H1 (cell line): ENCODE measurements around the gene PNMA6E. TPM values are rescaled to one million over a fixed set of nuclear protein-coding genes. Genes with fewer than 3 reads are reported as not detected.

Experiments
- CTCF ChIA-PET: fragments of 300-600 bp; sonication (Branson Sonifier 250); formaldehyde crosslinking; loops from one replicate; lab custom pipeline; 2021; ENCODE audit not compliant: partially characterized antibody; lab: Charles Lee
- POLR2A ChIA-PET: fragments of 300-600 bp; sonication (Branson Sonifier 250); formaldehyde crosslinking; loops from one replicate; lab custom pipeline; 2021; ENCODE audit warnings: inconsistent platforms; ENCODE audit not compliant: partially characterized antibody; lab: Charles Lee
- DNase-seq, 2 experiments: peaks; one replicate each; pipeline versions ENCODE4 v3.0.0 to v3.0.0-alpha.2; 2010 to 2022; ENCODE audit warnings: low spot score in 2 of 2, low read depth in 1 of 2, mixed read lengths in 1 of 2
- FAIRE-seq: peaks from 2 replicates; lab custom pipeline; 2011; peaks lifted over from hg19 to GRCh38; lab: Jason Lieb, UNC
- H2AFZ ChIP-seq: 2 replicates; pipeline ENCODE4 v1.8.1; 2012; ENCODE audit warnings: low read length, inconsistent platforms
- H2AK5ac ChIP-seq: 2 replicates; pipeline ENCODE4 v1.6.1; 2013; ENCODE audit warnings: low read depth, low read length
- H2BK120ac ChIP-seq: replicated peaks from 2 replicates; pipeline ENCODE3; 2013; ENCODE audit warnings: low read depth, low read length, inconsistent platforms
- H2BK12ac ChIP-seq: 2 replicates; pipeline ENCODE4 v1.6.1; 2013; ENCODE audit warnings: low read depth, low read length
- H2BK15ac ChIP-seq: 2 replicates; pipeline ENCODE4 v1.6.1; 2013; ENCODE audit warnings: low read length
- H2BK20ac ChIP-seq: 2 replicates; pipeline ENCODE4 v1.6.1; 2013; ENCODE audit warnings: low read length
- H2BK5ac ChIP-seq: 2 replicates; pipeline ENCODE4 v1.6.1; 2013; ENCODE audit warnings: low read depth, low read length
- H3K14ac ChIP-seq: 2 replicates; pipeline ENCODE4 v1.6.1; 2013; ENCODE audit warnings: inconsistent platforms; ENCODE audit not compliant: insufficient read length
- H3K18ac ChIP-seq: 2 replicates; pipeline ENCODE4 v1.6.1; 2013; ENCODE audit warnings: low read length; ENCODE audit errors: extremely low read depth
- H3K23ac ChIP-seq: 2 replicates; pipeline ENCODE4 v1.6.1; 2013; ENCODE audit warnings: inconsistent platforms; ENCODE audit not compliant: insufficient read length
- H3K23me2 ChIP-seq: 2 replicates; pipeline ENCODE4 v1.6.1; 2013; ENCODE audit warnings: low read depth, low read length
- H3K27ac ChIP-seq: 2 replicates; pipeline ENCODE4 v1.6.1; 2011; ENCODE audit warnings: low read depth, low read length, inconsistent platforms
- H3K27me3 ChIP-seq, 4 experiments: replicated peaks in 1 of 4; 1 replicate in 1 of 4; 2 replicates in 3 of 4; pipeline versions ENCODE4 v1.6.1 to v1.8.1; 2011 to 2013; ENCODE audit warnings: low read length in 3 of 4, mild to moderate bottlenecking in 3 of 4, inconsistent platforms in 2 of 4, mixed read lengths in 2 of 4, moderate library complexity in 1 of 4; ENCODE audit not compliant: control insufficient read depth in 3 of 4, insufficient read depth in 3 of 4; ENCODE audit errors: extremely low read depth in 1 of 4
- H3K36me3 ChIP-seq, 4 experiments: 2 replicates each; pipeline versions ENCODE4 v1.6.1 to v1.8.1; 2011 to 2013; ENCODE audit warnings: mild to moderate bottlenecking in 4 of 4, low read length in 3 of 4, moderate library complexity in 2 of 4, control low read depth in 1 of 4, inconsistent platforms in 1 of 4; ENCODE audit not compliant: insufficient read depth in 4 of 4, control insufficient read depth in 2 of 4
- H3K4ac ChIP-seq: replicated peaks from 2 replicates; pipeline ENCODE3; 2013; ENCODE audit warnings: low read length, low read depth, mixed read lengths, inconsistent platforms; ENCODE audit not compliant: insufficient read length
- H3K4me1 ChIP-seq, 4 experiments: replicated peaks in 1 of 4; 1 replicate in 1 of 4; 2 replicates in 3 of 4; pipeline versions ENCODE4 v1.6.1 to v1.8.1; 2011 to 2013; ENCODE audit warnings: low read length in 3 of 4, inconsistent platforms in 2 of 4, mixed read lengths in 1 of 4; ENCODE audit not compliant: insufficient read depth in 4 of 4, control insufficient read depth in 3 of 4
- H3K4me2 ChIP-seq, 2 experiments: 2 replicates each; pipeline versions ENCODE4 v1.6.1 to v1.8.1; 2011 to 2013; ENCODE audit warnings: low read depth in 2 of 2, low read length in 2 of 2, control low read depth in 1 of 2, inconsistent platforms in 1 of 2, mild to moderate bottlenecking in 1 of 2; ENCODE audit not compliant: insufficient read depth in 1 of 2
- H3K4me3 ChIP-seq, 4 experiments: fragments of 200-600, 300-600 bp in 1 of 4; sonication (generic), shearing (Covaris generic), sonication (Bioruptor Twin) in 1 of 4; 2 replicates each; pipeline versions ENCODE4 v1.5.1 to v1.8.1; 2011 to 2016; ENCODE audit warnings: low read length in 4 of 4, low read depth in 3 of 4, control low read depth in 2 of 4, inconsistent platforms in 2 of 4, mild to moderate bottlenecking in 2 of 4, mixed read lengths in 1 of 4, moderate library complexity in 1 of 4; ENCODE audit not compliant: insufficient read depth in 2 of 4; ENCODE audit errors: extremely low read depth in 1 of 4
- H3K56ac ChIP-seq: replicated peaks from 2 replicates; pipeline ENCODE3; 2013; ENCODE audit warnings: low read depth, mild to moderate bottlenecking, mixed read lengths, low read length, inconsistent platforms; ENCODE audit not compliant: insufficient read length
- H3K79me1 ChIP-seq: 2 replicates; pipeline ENCODE4 v1.6.1; 2013; ENCODE audit warnings: low read depth, low read length, control low read depth
- H3K79me2 ChIP-seq, 2 experiments: 2 replicates each; pipeline versions ENCODE4 v1.6.1 to v1.8.1; 2012 to 2013; ENCODE audit warnings: low read length in 2 of 2, mild to moderate bottlenecking in 2 of 2, inconsistent platforms in 1 of 2; ENCODE audit not compliant: insufficient read depth in 2 of 2, control insufficient read depth in 1 of 2
- H3K9ac ChIP-seq, 4 experiments: replicated peaks in 1 of 4; 1 replicate in 1 of 4; 2 replicates in 3 of 4; pipeline versions ENCODE4 v1.6.1 to v1.8.1; 2011 to 2013; ENCODE audit warnings: low read depth in 3 of 4, low read length in 3 of 4, control low read depth in 2 of 4, mild to moderate bottlenecking in 2 of 4, moderate library complexity in 2 of 4, inconsistent platforms in 1 of 4; ENCODE audit errors: extremely low read depth in 1 of 4
- H3K9me3 ChIP-seq, 2 experiments: 2 replicates each; pipeline versions ENCODE4 v1.6.1 to v1.8.1; 2012 to 2013; ENCODE audit warnings: mild to moderate bottlenecking in 2 of 2, moderate library complexity in 2 of 2, control low read depth in 1 of 2, inconsistent platforms in 1 of 2, low read depth in 1 of 2, low read length in 1 of 2, mixed read lengths in 1 of 2; ENCODE audit not compliant: insufficient read depth in 2 of 2
- H4K20me1 ChIP-seq, 2 experiments: replicated peaks in 1 of 2; 2 replicates each; pipeline versions ENCODE3 to v1.8.1; 2011 to 2013; ENCODE audit warnings: inconsistent platforms in 2 of 2, low read length in 2 of 2, mild to moderate bottlenecking in 1 of 2; ENCODE audit not compliant: insufficient read depth in 2 of 2, control insufficient read depth in 1 of 2
- H4K5ac ChIP-seq: 2 replicates; pipeline ENCODE4 v1.6.1; 2013; ENCODE audit warnings: low read length, low read depth, mixed read lengths, inconsistent platforms; ENCODE audit not compliant: insufficient read length
- H4K8ac ChIP-seq: 2 replicates; pipeline ENCODE4 v1.8.0; 2013; ENCODE audit warnings: mild to moderate bottlenecking, moderate library complexity, low read length, inconsistent platforms; ENCODE audit not compliant: insufficient read depth; ENCODE audit errors: extremely low read depth
- H4K91ac ChIP-seq: replicated peaks from 2 replicates; pipeline ENCODE3; 2013; ENCODE audit warnings: low read length, mixed read lengths, inconsistent platforms; ENCODE audit not compliant: insufficient read length
- BCL11A ChIP-seq, 2 experiments: IDR thresholded peaks; one replicate each; pipeline ENCODE4 v1.6.1; 2011; ENCODE audit warnings: low read depth in 2 of 2, low read length in 2 of 2, mild to moderate bottlenecking in 2 of 2
- EGR1 ChIP-seq: IDR thresholded peaks from 2 replicates; pipeline ENCODE4 v1.6.1; 2011; ENCODE audit warnings: low read depth, low read length, borderline replicate concordance
- GTF2F1 ChIP-seq: IDR thresholded peaks from 2 replicates; pipeline ENCODE4 v1.6.1; 2012; ENCODE audit warnings: low read depth, low read length, improper control_type of control experiment, borderline replicate concordance
- PHF8 ChIP-seq: fragments of 200-600 bp; sonication (generic); conservative IDR thresholded peaks from 2 replicates; pipeline ENCODE4 v1.7.1; 2012; ENCODE audit warnings: low read depth, mild to moderate bottlenecking, inconsistent platforms, low read length, moderate library complexity
- POLR2AphosphoS5 ChIP-seq: IDR thresholded peaks from 2 replicates; pipeline ENCODE4 v1.6.1; 2011; ENCODE audit warnings: low read depth, low read length
- SAP30 ChIP-seq: fragments of 300-600 bp; sonication (generic); IDR thresholded peaks from 2 replicates; pipeline ENCODE4 v1.7.1; 2012; ENCODE audit warnings: low read length, moderate library complexity, mild to moderate bottlenecking, inconsistent platforms; ENCODE audit not compliant: insufficient read depth, insufficient replicate concordance
- SIN3A ChIP-seq, 2 experiments: IDR thresholded peaks in 1 of 2; conservative IDR thresholded peaks in 1 of 2; 2 replicates each; pipeline ENCODE4 v1.6.1; 2011 to 2012; ENCODE audit warnings: low read length in 2 of 2, improper control_type of control experiment in 1 of 2, low read depth in 1 of 2, mild to moderate bottlenecking in 1 of 2
- SIRT6 ChIP-seq: IDR thresholded peaks from one replicate; pipeline ENCODE4 v1.7.1; 2012; ENCODE audit warnings: low read length, inconsistent platforms
- TAF1 ChIP-seq: IDR thresholded peaks from 2 replicates; pipeline ENCODE4 v1.6.1; 2011; ENCODE audit warnings: mild to moderate bottlenecking, low read depth, low read length
- WGBS, 2 experiments: shearing (Covaris generic) in 1 of 2; methylation state at CpG; one replicate each; pipeline versions ENCODE4 v1.1.6 to v1.1.7; 2013 to 2015; ENCODE audit warnings: low lambda C conversion rate in 2 of 2, mixed read lengths in 2 of 2, inconsistent platforms in 1 of 2, low coverage in 1 of 2, missing lambda C conversion rate in 1 of 2; ENCODE audit not compliant: insufficient replicate concordance in 2 of 2, insufficient coverage in 1 of 2, insufficient read length in 1 of 2; ENCODE audit errors: extremely low coverage in 1 of 2, missing lambda C conversion rate in 1 of 2; 5-methylcytosine and 5-hydroxymethylcytosine counted together
- polyA plus RNA-seq, 7 experiments: library from polyadenylated mRNA; depleted of rRNA in 3 of 7; stranded (reverse) in 5 of 7; unstranded in 2 of 7; fragments of >200 nt in 5 of 7; fragments of 200-250 nt in 2 of 7; gene quantifications; 1 replicate in 5 of 7; 2 replicates in 1 of 7; 4 replicates in 1 of 7; pipeline versions ENCODE4 v1.2.1 to v1.2.3, GENCODE V29; 2011 to 2013; ENCODE audit warnings: missing spikeins in 2 of 7, mixed read lengths in 2 of 7
- total RNA-seq: library from RNA; stranded (reverse); fragmentation: NEBNext Ultra II Directional; extraction: Animal tissue kit (Norgen Biotek cat#: 25700); gene quantifications from 2 replicates; pipeline ENCODE4 v1.2.1, GENCODE V29; 2021
- TF ChIP-seq, protein P1 (sequence below): IDR thresholded peaks from 2 replicates; pipeline ENCODE4 v1.6.1; 2011; ENCODE audit warnings: low read length, improper control_type of control experiment

PNMA6E gene
- total and polyA plus RNA-seq, 2 of the 8 experiments (the other 6 are each of a cell fraction or from before 2014, with no cell fraction given), result not detected

DNA sequence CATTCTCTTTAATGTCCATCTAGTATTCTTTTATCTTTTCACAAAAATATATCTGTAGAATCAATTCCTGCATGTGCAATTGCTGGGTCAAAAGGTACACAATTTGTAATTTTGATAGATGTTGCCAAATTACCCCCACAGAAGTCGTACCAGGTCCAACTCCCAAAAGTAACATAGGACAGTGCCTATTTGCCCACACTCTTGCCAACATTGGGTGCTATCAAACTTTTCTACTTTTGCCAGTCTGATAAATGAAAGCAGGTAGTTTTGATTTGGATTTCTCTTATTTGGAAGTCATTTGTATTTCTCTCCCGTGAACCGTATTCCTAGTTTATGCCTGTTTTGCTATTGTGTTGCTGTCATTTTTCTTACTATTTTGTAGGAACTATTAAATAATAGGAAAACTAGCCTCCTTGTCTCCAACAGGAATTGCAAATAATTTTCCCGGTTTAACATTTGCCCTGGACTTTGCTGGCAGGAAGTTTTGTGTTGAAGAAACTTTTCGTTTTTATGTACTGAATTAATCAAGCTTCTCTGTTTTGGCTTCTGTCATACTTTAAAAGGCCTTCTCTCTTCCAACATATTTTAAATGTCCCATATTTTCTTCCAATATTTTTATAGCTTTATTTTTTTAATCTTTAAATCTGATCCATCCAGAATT lies 34.1 kb downstream of the PNMA6E start:
- Histone ChIP-seq H2BK120ac (no peak overlapping the region), H3K23ac (no peak overlapping the region), H3K4me1 (no peaks in the 10 kb centered on the region), H3K23me2 (no peaks in the 10 kb centered on the region), H2BK15ac (no peak overlapping the region), H3K27me3 (no peaks in the 10 kb centered on the region), H2BK5ac (no peak overlapping the region), H3K9ac (no peak overlapping the region), H2BK12ac (no peak overlapping the region), H3K56ac (no peak overlapping the region), H2AFZ (no peak overlapping the region), H3K79me2 (no peaks in the 10 kb centered on the region), H3K79me1 (no peaks in the 10 kb centered on the region), H3K4ac (no peak overlapping the region), H2BK20ac (no peak overlapping the region), H3K27ac (no peak overlapping the region), H4K8ac (no peak overlapping the region), H3K4me2 (no peak overlapping the region), H3K14ac (no peak overlapping the region), H4K5ac (no peak overlapping the region), H4K20me1 (no peaks in the 10 kb centered on the region), H3K9me3 (no peaks in the 10 kb centered on the region), H3K4me3 (no peak overlapping the region), H3K36me3 (no peaks in the 10 kb centered on the region), H2AK5ac (no peak overlapping the region), H4K91ac (no peak overlapping the region), H3K18ac (no peak overlapping the region)
- TF ChIP-seq SAP30 (no peak), PHF8 (no peak), GTF2F1 (no peak), SIN3A (conservative IDR thresholded peaks at IDR 0.05 in 1 of 2, IDR thresholded peaks at IDR 0.05 in 1 of 2; ENCODE audit: low read depth in 1 of 2, low read length in 2 of 2) (no peak), EGR1 (no peak), SIRT6 (no peak), POLR2AphosphoS5 (no peak), TAF1 (no peak), BCL11A (IDR thresholded peaks at IDR 0.05; ENCODE audit: low read depth in 2 of 2, low read length in 2 of 2) (no peak)
- TF ChIP-seq, protein P1, sequence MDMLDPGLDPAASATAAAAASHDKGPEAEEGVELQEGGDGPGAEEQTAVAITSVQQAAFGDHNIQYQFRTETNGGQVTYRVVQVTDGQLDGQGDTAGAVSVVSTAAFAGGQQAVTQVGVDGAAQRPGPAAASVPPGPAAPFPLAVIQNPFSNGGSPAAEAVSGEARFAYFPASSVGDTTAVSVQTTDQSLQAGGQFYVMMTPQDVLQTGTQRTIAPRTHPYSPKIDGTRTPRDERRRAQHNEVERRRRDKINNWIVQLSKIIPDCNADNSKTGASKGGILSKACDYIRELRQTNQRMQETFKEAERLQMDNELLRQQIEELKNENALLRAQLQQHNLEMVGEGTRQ, result no peak
- POLR2A ChIA-PET, result no interaction called here
- FAIRE-seq (no peak), DNase-seq (no peak)
- CTCF ChIA-PET, result no interaction called here
- WGBS, 2 experiments, result 94% methylated on average over 5 of the region's 5 CpGs; no CpG with 5 or more reads in 1 of the 2 experiments
